Lung (tissue), 12 donors: ENCODE results near the gene DEPP1. TPM values are rescaled to one million over a fixed set of nuclear protein-coding genes. Genes with fewer than 3 reads are reported as not detected.

Experiments used
- ATAC-seq: fragments of 200-7000 bp; cut with Tn5 transposase; one replicate; pipeline ENCODE4 v1.9.1; 2020; ENCODE audit warnings: moderate number of reproducible peaks; ENCODE audit not compliant: insufficient read depth, low FRiP score
- DNase-seq, 3 donors: peaks; one replicate each; pipeline ENCODE4 v3.0.0-alpha.2; 2013 to 2017
- H3K27ac ChIP-seq, 2 donors: one replicate each; pipeline ENCODE4 v1.5.1; 2013; ENCODE audit warnings: mild to moderate bottlenecking in 2 of 2, moderate library complexity in 2 of 2, control low read depth in 1 of 2, inconsistent platforms in 1 of 2, low read depth in 1 of 2, low read length in 1 of 2
- H3K27me3 ChIP-seq, 3 donors: one replicate each; pipeline ENCODE4 v1.5.1; 2013; ENCODE audit warnings: low read length in 2 of 3; ENCODE audit not compliant: control insufficient read depth in 3 of 3, insufficient read depth in 3 of 3
- H3K36me3 ChIP-seq, 4 donors: one replicate each; pipeline ENCODE4 v1.5.1; 2013; ENCODE audit warnings: low read length in 4 of 4, mild to moderate bottlenecking in 1 of 4, moderate library complexity in 1 of 4; ENCODE audit not compliant: control insufficient read depth in 4 of 4, insufficient read depth in 4 of 4
- H3K4me1 ChIP-seq, 5 donors: one replicate each; pipeline ENCODE4 v1.5.1; 2013; ENCODE audit warnings: low read length in 5 of 5, mild to moderate bottlenecking in 2 of 5, moderate library complexity in 1 of 5; ENCODE audit not compliant: control insufficient read depth in 5 of 5, insufficient read depth in 5 of 5
- H3K4me3 ChIP-seq: one replicate; pipeline ENCODE4 v1.5.1; 2013; ENCODE audit warnings: mild to moderate bottlenecking, control low read depth, moderate library complexity
- H3K9ac ChIP-seq, 2 donors: one replicate each; pipeline ENCODE4 v1.5.1; 2013; ENCODE audit warnings: low read length in 2 of 2, control low read depth in 1 of 2; ENCODE audit not compliant: insufficient read depth in 1 of 2
- H3K9me3 ChIP-seq, 4 donors: one replicate each; pipeline ENCODE4 v1.5.1; 2013; ENCODE audit warnings: low read length in 3 of 4, mild to moderate bottlenecking in 1 of 4, moderate library complexity in 1 of 4; ENCODE audit not compliant: control insufficient read depth in 4 of 4, insufficient read depth in 3 of 4
- WGBS, 2 donors: extraction: QIAGEN DNeasy Blood & Tissue Kit; methylation state at CpG; one replicate each; pipeline ENCODE4 v1.1.7; 2013; 5-methylcytosine and 5-hydroxymethylcytosine counted together
- polyA plus RNA-seq, 2 donors: library from polyadenylated mRNA; stranded (reverse); fragments of 200-250 nt; gene quantifications; one replicate each; pipeline ENCODE4 v1.2.1, GENCODE V29; 2013
- total RNA-seq, 2 donors: library from RNA; depleted of rRNA in 1 of 2; stranded (reverse); fragments of >200 nt in 1 of 2; gene quantifications; one replicate each; pipeline ENCODE4 v1.2.1, GENCODE V29; 2014 to 2021
- TF ChIP-seq, protein P1 (sequence below): IDR thresholded peaks from 2 replicates; pipeline ENCODE4 v1.5.1; 2012; ENCODE audit warnings: mild to moderate bottlenecking; ENCODE audit errors: control extremely low read depth, extremely low read depth
- donor health status: control.
- donor health status: control.
- donor health status: Bipolar disorder and iron deficiency.
- donor health status: healthy.
- donor health status: DM: yes; HTN: yes; CAD: no.

The DEPP1 gene
- total and polyA plus RNA-seq, 4 donors, result 37.0 to 149 (median 70.1) TPM

DNA sequence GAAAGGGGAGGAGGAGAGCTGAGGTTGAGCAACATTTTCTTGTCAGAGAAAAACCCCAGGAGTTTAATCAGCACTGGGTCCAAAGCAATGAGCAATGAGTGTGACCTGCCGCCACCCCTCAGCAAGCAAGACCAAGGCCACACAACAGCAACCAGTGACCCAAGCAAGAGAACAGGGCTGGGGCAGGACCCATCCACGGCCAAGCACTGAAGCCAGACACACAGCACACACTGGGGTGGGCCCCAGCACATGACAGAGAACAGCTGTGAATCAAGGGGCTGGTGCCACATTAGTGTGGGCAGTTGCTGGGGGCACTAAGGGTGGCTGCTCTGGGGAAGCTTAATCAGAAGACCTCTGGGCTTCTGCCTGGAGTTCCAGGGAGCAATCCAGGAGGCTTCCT lies 51.3 kb downstream of the DEPP1 start:
- Histone ChIP-seq H3K9me3 (no peaks in the 10 kb centered on the region), H3K27ac (no peak overlapping the region), H3K4me3 (no peak overlapping the region), H3K4me1 (peaks cover 0 to 6% (median 0%) of the 10 kb centered on the region in 5 donors), H3K27me3 (no peaks in the 10 kb centered on the region), H3K9ac (no peak overlapping the region), H3K36me3 (no peaks in the 10 kb centered on the region)
- DNase-seq (no peak), ATAC-seq (no peak)
- TF ChIP-seq, protein P1, sequence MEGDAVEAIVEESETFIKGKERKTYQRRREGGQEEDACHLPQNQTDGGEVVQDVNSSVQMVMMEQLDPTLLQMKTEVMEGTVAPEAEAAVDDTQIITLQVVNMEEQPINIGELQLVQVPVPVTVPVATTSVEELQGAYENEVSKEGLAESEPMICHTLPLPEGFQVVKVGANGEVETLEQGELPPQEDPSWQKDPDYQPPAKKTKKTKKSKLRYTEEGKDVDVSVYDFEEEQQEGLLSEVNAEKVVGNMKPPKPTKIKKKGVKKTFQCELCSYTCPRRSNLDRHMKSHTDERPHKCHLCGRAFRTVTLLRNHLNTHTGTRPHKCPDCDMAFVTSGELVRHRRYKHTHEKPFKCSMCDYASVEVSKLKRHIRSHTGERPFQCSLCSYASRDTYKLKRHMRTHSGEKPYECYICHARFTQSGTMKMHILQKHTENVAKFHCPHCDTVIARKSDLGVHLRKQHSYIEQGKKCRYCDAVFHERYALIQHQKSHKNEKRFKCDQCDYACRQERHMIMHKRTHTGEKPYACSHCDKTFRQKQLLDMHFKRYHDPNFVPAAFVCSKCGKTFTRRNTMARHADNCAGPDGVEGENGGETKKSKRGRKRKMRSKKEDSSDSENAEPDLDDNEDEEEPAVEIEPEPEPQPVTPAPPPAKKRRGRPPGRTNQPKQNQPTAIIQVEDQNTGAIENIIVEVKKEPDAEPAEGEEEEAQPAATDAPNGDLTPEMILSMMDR, result no peak
- WGBS, 2 donors, result 56 to 78% methylated on average over 2 of the region's 2 CpGs

DNA sequence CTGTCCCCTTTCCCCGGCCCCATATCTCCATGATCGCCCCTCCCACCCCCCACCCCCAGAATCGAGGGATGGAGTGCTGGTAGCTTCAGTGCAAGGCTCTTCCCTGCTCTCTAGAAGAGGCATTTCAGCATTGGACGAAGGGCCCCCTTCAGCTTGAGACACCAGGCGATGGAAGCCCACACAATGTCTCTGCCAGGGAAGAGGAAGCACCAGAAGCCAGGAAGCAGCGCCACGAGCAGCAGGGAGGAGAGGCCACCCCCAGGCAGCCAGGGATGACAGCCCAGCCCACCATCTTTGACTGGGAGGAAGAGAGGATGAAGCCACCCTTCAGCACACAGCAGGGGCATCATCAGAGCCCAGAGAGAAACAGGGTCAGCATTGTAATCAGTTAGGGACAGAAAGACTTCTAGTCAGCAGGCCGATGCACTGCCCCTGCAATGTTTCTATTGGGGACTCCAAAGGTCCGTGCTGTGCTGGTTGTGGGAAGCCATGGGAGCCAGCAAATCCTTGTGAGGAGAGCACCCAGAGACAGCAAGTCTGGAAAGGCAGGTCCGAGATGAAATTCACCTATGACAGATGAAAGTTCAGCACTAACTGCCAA lies 51.8 kb downstream of the DEPP1 start:
- WGBS, 2 donors, result 38 to 62% methylated on average over 9 to 10 of the region's 10 CpGs
- no peaks in the 10 kb centered on the region for H3K27me3 ChIP-seq
- TF ChIP-seq, protein P1, result no peak
- no peaks in the 10 kb centered on the region for H3K36me3 ChIP-seq
- H3K4me1 ChIP-seq, result peaks cover 0 to 6% (median 0%) of the 10 kb centered on the region in 5 donors
- no peaks in the 10 kb centered on the region for H3K9me3 ChIP-seq
- no peak overlapping the region for H3K27ac ChIP-seq
- ATAC-seq (no peak), DNase-seq (no peak)
- no peak overlapping the region for H3K9ac ChIP-seq
- H3K4me3 ChIP-seq, result no peak overlapping the region

Other genes with a start within 250 kb of the DEPP1 start
- gene TMEM72, start 67.5 kb downstream of the DEPP1 start, total RNA-seq, result under 1 TPM in 1 of 2 donors, not detected in 1; 0.11 TPM
- gene TMEM72, start 67.5 kb downstream of the DEPP1 start, polyA plus RNA-seq, result under 1 TPM; 0.02 to 0.04 TPM
- gene RASSF4, start 19.0 kb downstream of the DEPP1 start, total RNA-seq, result 10 to 100 TPM; 38.8 to 44.3 TPM
- gene RASSF4, start 19.0 kb downstream of the DEPP1 start, polyA plus RNA-seq, result 10 to 100 TPM; 19.5 to 55.4 TPM
- 10 to 100 TPM; 17.7 to 40.7 TPM for gene ZNF22, start 22.1 kb upstream of the DEPP1 start, total RNA-seq
- gene ZNF22, start 22.1 kb upstream of the DEPP1 start, polyA plus RNA-seq, result 10 to 100 TPM; 16.8 to 18.6 TPM